ENCODE results near the gene FAT4. TPM values are rescaled to one million over a fixed set of nuclear protein-coding genes. Genes with fewer than 3 reads are reported as not detected.

Gene FAT4
- total and polyA plus RNA-seq, 9 of the 15 experiments (the other 6 are each of a cell fraction or from before 2014, with no cell fraction given), result 0.01 TPM; not detected in 8

DNA sequence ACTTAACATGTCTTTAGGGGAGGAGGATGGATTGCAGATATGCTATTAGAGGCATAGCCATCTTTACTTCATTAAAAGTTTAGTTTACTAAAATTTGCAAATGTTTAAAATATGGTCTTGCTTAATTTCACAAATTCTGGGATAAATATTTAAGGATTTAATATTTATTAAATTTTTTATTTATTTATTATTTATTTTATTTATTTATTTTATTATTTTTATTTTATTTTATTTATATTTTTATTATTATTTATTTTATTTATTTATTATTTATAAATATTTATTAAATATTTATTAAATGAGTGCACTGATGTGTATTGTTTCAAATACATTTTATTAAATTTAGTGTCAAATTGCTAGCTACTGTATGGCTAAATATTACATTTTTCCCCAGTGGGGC lies 46.0 kb downstream of the FAT4 start:
- Histone ChIP-seq H3K4me2 (ENCODE audit: insufficient read depth, low read length) (no peak overlapping the region), H4K20me1 (replicated peaks; ENCODE audit: control insufficient read depth, insufficient read depth, low read length) (no peaks in the 10 kb centered on the region), H3K79me2 (ENCODE audit: control insufficient read depth, insufficient read depth, low read length) (no peaks in the 10 kb centered on the region), H3K9me1 (ENCODE audit: control insufficient read depth, insufficient read depth, low read length) (no peaks in the 10 kb centered on the region), H3K9me3 (replicated peaks; ENCODE audit: control insufficient read depth, insufficient read depth, low read depth, low read length) (no peaks in the 10 kb centered on the region; the same call in 1 of the 2 replicates), H3K27ac (ENCODE audit: extremely low read depth, low read depth, low read length) (no peak overlapping the region), H2AFZ (ENCODE audit: low read depth, low read length) (no peak overlapping the region), H3K9ac (ENCODE audit: insufficient read depth in 1 of 2, low read depth in 2 of 2, low read length in 2 of 2) (no peak overlapping the region), H3K36me3 (ENCODE audit: control insufficient read depth, insufficient read depth, low read length) (no peaks in the 10 kb centered on the region), H3K4me3 (no peak overlapping the region), H3K4me1 (replicated peaks in 1 of 2; ENCODE audit: control insufficient read depth in 2 of 2, insufficient read depth in 2 of 2, low read length in 2 of 2) (no peaks in the 10 kb centered on the region), H3K27me3 (ENCODE audit: control insufficient read depth in 2 of 2, insufficient read depth in 2 of 2, low read length in 2 of 2) (no peaks in the 10 kb centered on the region)
- in situ Hi-C loops (cut with MboI), result no loop called here
- no TSS peak for BruUV-seq (replicated peaks)
- DNase-seq (ENCODE audit: extremely low read depth in 1 of 4, low spot score in 3 of 4) (no peak), FAIRE-seq (no peak), ATAC-seq (no peak)
- TF ChIP-seq MTA2 (IDR thresholded peaks at IDR 0.05; ENCODE audit: low read depth), result no peak
- TF ChIP-seq ZSCAN29 (IDR thresholded peaks at IDR 0.05), result no peak
- no peak for TF ChIP-seq TGIF2 (CRISPR knock-in tag; IDR thresholded peaks at IDR 0.05)
- TF ChIP-seq FOXM1 (IDR thresholded peaks at IDR 0.05; ENCODE audit: low read depth), result no peak
- no peak for TF ChIP-seq FOXM1 (CRISPR knock-in tag; IDR thresholded peaks at IDR 0.05; ENCODE audit: low read depth)
- no peak for TF ChIP-seq RUNX1 (IDR thresholded peaks at IDR 0.05; ENCODE audit: low read depth)
- TF ChIP-seq, protein P1, sequence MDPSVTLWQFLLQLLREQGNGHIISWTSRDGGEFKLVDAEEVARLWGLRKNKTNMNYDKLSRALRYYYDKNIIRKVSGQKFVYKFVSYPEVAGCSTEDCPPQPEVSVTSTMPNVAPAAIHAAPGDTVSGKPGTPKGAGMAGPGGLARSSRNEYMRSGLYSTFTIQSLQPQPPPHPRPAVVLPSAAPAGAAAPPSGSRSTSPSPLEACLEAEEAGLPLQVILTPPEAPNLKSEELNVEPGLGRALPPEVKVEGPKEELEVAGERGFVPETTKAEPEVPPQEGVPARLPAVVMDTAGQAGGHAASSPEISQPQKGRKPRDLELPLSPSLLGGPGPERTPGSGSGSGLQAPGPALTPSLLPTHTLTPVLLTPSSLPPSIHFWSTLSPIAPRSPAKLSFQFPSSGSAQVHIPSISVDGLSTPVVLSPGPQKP (CRISPR knock-in tag; IDR thresholded peaks at IDR 0.05), result no peak
- TF ChIP-seq TAF15 (IDR thresholded peaks at IDR 0.05; ENCODE audit: low read depth, low read length), result no peak
- no peak for TF ChIP-seq PCBP2 (IDR thresholded peaks at IDR 0.05; ENCODE audit: low read depth, low read length, poor library complexity, severe bottlenecking)
- TF ChIP-seq, protein P2, sequence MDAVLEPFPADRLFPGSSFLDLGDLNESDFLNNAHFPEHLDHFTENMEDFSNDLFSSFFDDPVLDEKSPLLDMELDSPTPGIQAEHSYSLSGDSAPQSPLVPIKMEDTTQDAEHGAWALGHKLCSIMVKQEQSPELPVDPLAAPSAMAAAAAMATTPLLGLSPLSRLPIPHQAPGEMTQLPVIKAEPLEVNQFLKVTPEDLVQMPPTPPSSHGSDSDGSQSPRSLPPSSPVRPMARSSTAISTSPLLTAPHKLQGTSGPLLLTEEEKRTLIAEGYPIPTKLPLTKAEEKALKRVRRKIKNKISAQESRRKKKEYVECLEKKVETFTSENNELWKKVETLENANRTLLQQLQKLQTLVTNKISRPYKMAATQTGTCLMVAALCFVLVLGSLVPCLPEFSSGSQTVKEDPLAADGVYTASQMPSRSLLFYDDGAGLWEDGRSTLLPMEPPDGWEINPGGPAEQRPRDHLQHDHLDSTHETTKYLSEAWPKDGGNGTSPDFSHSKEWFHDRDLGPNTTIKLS (IDR thresholded peaks at IDR 0.05; ENCODE audit: borderline replicate concordance, low read depth), result no peak
- POLR2A ChIA-PET, result no interaction called here
- CTCF ChIA-PET (ENCODE audit: low intra/inter-chr PET ratio), result no interaction called here
- intact Hi-C loops (cut with micrococcal nuclease), result no loop called here

Small RNAs within 50 kb of the gene (small RNA-seq; reads per million reads assigned to genes)
- gene RF00019, result not detected
